B cell (primary cell): ENCODE data around the gene TTC32.

Experiments used
- EZH2 ChIP-seq: IDR thresholded peaks from 2 replicates; pipeline ENCODE4 v1.6.1; 2012; ENCODE audit warnings: borderline replicate concordance, low read depth, mild to moderate bottlenecking, moderate library complexity, low read length; ENCODE audit not compliant: insufficient read depth, poor library complexity, severe bottlenecking
- TF ChIP-seq, protein P1 (sequence below): fragments of 200-600 bp; IDR thresholded peaks from one replicate; pipeline ENCODE4 v1.8.0; 2022; ENCODE audit warnings: antibody characterized with exemption, mild to moderate bottlenecking

- TF ChIP-seq EZH2: no peak
- TF ChIP-seq, protein P1, sequence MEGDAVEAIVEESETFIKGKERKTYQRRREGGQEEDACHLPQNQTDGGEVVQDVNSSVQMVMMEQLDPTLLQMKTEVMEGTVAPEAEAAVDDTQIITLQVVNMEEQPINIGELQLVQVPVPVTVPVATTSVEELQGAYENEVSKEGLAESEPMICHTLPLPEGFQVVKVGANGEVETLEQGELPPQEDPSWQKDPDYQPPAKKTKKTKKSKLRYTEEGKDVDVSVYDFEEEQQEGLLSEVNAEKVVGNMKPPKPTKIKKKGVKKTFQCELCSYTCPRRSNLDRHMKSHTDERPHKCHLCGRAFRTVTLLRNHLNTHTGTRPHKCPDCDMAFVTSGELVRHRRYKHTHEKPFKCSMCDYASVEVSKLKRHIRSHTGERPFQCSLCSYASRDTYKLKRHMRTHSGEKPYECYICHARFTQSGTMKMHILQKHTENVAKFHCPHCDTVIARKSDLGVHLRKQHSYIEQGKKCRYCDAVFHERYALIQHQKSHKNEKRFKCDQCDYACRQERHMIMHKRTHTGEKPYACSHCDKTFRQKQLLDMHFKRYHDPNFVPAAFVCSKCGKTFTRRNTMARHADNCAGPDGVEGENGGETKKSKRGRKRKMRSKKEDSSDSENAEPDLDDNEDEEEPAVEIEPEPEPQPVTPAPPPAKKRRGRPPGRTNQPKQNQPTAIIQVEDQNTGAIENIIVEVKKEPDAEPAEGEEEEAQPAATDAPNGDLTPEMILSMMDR: no peak
Observed at GRCh38 chr2:19895535-19895934, 6.2 kb downstream of the TTC32 start.
